Mammary epithelial cell (primary cell): ENCODE data around the gene UPP2.

Experiments used
- EZH2 ChIP-seq: IDR thresholded peaks from 2 replicates; pipeline ENCODE4 v1.6.1; 2012; ENCODE audit warnings: low read length, inconsistent platforms, borderline replicate concordance
- TF ChIP-seq, protein P1 (sequence below), 2 donors: IDR thresholded peaks in 1 of 2; conservative IDR thresholded peaks in 1 of 2; 2 replicates each; pipeline ENCODE4 v1.5.1; 2011 to 2012; ENCODE audit warnings: inconsistent platforms in 2 of 2, low read length in 2 of 2, mild to moderate bottlenecking in 2 of 2, control low read depth in 1 of 2, low read depth in 1 of 2; ENCODE audit not compliant: insufficient read depth in 1 of 2; ENCODE audit errors: extremely low read depth in 1 of 2

DNA sequence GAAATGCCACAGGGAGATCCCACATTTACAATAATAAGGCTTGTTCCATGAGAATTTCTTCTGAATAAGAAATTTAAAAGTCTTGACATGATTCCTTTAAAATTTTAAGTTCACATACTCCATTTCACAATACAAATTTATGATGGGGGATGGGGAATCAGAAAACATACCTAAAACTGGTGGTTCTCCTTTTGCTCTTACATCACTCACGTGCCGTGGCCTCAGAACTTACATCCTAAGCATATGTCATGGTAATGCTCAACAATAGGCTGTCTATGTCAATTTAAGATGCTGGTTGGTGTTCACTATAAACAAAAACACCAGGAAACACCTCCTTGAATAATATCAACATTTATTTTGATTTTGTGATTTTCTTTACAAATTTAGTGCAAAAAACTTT, 12.8 kb downstream of the UPP2 start:
- TF ChIP-seq, protein P1, sequence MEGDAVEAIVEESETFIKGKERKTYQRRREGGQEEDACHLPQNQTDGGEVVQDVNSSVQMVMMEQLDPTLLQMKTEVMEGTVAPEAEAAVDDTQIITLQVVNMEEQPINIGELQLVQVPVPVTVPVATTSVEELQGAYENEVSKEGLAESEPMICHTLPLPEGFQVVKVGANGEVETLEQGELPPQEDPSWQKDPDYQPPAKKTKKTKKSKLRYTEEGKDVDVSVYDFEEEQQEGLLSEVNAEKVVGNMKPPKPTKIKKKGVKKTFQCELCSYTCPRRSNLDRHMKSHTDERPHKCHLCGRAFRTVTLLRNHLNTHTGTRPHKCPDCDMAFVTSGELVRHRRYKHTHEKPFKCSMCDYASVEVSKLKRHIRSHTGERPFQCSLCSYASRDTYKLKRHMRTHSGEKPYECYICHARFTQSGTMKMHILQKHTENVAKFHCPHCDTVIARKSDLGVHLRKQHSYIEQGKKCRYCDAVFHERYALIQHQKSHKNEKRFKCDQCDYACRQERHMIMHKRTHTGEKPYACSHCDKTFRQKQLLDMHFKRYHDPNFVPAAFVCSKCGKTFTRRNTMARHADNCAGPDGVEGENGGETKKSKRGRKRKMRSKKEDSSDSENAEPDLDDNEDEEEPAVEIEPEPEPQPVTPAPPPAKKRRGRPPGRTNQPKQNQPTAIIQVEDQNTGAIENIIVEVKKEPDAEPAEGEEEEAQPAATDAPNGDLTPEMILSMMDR (conservative IDR thresholded peaks at IDR 0.05 in 1 of 2, IDR thresholded peaks at IDR 0.05 in 1 of 2; ENCODE audit: extremely low read depth in 1 of 2, insufficient read depth in 1 of 2, low read depth in 1 of 2, low read length in 2 of 2) = no peak
- TF ChIP-seq EZH2 = no peak
